NCI-H1105 (cell line): ENCODE measurements around the gene IL27RA.

ENCODE experiments used
- DNase-seq: peaks from one replicate; lab custom pipeline; 2025; lab: John Stamatoyannopoulos, UW

IL27RA gene

DNA sequence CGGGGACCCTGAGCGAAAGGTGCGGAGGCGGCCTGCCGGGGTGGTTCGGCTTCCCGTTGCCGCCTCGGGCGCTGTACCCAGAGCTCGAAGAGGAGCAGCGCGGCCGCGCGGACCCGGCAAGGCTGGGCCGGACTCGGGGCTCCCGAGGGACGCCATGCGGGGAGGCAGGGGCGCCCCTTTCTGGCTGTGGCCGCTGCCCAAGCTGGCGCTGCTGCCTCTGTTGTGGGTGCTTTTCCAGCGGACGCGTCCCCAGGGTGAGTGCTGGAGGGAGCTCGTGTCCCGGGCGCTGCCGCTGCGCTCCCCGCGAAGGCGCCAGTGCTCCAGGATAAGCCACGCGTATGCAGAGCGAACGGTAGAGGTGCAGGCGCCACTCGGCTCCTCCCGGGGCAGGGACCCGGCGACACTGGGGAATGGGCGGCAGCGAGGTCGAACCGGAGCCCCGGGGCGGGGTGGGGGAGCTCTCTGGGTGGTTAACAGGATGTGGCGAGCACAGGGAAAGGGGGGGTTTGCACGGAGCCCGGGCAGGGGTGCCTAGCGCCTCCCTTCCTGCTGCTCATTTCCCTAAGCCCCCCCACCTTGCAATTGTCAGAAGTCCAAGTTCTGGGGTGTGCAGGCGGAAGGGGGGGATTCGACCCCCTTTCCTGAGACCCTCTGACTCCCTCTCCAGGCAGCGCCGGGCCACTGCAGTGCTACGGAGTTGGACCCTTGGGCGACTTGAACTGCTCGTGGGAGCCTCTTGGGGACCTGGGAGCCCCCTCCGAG lies at the start of gene IL27RA:
IL27RA (plus strand) TSS at position 44 of the 762 bp plus-strand sequence; CDS start at position 155, 111 bp downstream.
- peak; percentile 46 for DNase-seq

DNA sequence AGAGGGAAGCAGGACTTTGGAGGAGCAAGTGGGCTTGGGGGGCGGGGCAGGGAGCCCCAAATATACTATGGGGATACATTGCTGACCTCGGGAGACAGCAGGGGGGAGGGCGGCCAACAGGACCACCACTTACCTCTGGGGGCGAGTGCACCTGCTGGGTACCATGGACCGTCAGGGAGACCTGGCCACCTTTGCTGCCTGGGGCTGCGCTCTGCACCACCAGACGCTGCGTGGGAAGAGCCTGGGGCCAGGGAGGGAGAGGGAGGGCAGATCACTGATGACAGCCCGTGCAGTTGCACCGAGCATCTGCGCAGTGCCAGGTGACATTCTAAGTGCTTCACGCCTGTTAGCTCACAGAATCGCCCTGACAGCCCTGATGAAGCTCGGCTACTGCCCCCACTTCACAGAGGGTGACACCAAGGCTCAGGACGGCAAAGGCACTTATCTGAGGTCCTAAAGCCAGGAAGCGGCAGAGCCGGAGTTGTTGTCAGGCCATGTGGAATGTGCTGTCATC lies 49.5 kb upstream of the IL27RA start:
- no peak for DNase-seq

DNA sequence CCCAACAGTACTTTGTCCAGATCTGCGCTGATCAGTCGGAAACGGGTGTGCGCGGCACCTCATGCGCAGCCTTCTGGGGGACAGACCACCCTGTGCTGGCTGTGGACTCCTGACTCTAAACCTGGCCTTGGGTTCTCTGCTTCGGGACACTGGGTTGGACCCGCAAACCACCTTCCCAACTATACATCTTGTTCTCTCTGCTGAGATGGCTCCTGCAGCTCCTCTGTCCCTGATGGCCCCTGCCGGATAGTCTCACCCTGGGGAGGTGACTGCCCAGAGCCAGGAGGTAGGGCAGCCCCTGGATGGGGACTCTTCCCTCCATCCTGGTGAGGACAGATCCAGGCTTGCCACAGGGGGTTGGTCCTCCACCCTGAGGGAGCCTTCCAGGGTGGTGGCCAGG lies 48.8 kb upstream of the IL27RA start:
- no peak for DNase-seq

DNA sequence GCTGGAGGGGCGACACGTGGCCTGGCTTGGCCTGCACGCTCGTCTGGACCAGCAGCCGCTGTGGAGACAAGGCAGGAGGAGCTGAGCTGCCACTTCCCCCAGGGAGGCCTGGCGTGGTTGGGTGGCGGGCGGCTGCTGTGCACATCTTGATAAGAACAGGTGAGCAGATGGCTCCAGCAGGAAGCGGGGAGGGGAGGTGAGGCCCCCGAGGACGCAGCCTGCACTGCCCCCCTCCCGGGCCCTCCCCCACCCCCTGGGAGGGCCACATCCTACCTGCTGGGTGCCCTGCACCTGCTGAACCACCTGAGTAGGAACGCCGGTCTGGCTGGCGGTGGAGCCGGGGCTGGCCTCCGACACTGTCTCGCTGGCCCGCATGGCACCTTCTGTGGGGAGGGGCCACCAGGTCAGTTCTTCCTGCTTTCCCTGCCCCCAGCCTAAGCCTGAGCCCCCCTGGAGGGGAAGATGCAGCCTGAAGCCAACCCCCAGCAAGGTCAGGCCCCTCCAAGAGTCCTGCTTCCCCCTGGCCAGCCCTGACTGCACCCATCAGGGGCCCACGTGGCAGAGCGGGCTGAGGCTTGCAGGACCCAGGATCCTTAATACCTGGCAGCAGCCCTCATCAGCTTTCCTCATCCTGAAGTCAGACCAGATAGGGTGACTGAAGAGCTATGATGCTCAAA lies 48.2 kb upstream of the IL27RA start:
- no peak for DNase-seq

DNA sequence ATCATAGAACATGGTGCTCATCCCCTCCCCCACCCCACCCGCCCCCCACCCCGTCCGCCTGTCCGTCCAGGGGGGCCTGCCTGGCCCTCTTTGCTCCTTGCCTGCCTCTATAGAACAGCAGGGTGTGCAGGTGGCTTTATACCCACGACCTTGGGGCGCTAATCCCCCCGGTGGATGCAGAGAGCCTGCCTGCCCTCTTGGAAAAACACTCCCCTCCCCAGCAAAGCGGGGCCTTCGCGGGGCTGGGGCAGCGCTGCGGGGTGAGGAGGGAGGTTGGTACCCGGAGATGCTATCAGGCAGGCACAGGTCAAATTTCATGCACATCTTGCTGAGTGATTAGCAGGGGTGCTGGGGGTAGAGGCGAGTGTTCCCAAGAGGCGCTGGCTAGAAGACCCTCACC lies 47.4 kb upstream of the IL27RA start:
- DNase-seq, result no peak

DNA sequence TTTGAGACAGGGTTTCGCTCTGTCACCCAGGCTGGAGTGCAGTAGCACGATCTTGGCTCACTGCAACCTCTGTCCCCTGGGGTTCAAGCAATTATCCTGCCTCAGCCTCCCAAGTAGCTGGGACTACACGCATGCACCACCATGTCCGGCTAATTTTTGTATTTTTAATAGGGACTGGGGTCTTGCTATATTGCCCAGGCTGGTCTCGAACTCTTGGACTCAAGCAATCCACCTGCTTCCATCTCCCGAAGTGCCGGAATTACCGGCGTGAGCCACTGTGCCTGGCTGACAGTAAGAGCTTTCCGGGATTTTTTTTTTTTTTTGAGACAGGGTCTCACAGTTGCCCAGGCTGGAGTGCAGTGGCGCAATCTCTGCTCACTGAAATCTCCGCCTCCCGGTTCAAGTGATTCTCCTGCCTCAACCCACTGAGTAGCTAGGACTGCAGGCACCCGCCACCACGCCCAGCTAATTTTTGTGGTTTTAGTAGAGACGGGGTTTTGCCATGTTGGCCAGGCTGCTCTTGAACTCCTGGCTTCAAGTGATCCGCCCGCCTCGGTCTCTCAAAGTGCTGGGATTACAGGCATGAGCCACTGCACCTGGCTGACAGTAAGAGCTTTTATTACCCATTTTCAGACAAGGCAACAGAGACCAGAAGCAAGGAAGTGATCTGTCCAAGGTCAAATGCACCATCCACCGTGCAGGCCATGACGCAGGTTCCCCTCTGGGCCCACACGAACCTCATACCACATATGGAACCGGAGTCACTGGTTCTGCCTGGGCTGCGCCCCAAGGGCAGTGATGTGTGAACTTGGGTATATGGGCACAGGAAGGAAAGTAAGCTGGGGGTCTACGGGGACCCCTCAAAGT lies 46.5 kb upstream of the IL27RA start:
- no peak for DNase-seq

DNA sequence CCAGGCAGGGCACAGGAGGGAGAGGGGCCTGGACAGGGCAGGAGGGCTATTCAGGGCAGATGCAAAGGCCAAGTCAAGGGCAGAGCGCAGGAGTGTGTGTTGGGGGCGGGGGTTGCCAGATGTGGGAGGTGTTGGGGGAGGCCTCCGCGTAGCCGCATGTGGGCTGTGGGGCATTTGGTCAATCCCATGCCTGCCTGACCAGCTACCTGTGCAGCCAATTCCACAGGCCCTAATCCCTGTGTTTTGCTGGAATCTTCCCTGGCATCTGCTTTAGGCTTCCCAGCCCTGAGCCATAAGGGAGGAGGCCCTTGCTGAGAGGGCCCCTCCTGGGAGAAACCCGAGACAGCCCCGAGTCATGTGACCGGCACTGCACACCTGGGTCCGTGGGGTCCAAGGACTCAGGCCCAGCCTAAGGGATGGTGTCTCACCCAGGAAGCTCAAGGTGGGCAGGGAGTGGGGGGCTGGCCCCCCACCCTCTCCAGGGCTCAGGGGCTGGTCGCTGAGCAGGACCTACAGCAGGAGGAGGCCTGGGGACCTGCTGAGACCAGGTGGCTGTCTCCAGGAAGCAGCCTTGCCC lies 45.7 kb upstream of the IL27RA start:
- no peak for DNase-seq

DNA sequence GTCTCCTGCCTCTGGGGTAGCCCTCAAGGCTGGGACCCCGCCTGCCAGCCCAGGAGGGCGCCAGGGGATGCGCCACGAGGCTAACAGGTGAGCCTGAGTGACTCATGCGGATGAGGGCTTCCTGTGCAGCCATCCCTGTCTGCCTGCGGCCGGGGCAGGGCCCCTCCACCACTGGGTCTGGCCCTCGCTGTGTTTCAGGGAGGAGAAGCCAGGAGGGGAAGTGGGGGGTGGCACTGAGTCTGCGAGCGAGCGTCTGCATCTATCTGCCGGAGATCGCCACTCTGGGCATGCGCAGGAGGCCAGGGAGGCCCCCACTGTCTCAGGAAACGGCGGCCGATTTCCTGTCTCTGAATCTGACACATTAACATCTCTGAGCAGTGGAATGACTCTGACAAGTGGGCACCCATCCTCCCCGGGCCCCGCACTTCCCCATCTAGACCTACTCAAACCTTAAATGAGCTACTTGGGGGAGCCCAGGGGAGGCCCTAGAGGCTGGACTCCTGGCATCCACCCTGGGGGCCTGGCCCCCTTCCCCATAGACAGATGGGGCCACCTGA lies 45.1 kb upstream of the IL27RA start:
- DNase-seq, result no peak

DNA sequence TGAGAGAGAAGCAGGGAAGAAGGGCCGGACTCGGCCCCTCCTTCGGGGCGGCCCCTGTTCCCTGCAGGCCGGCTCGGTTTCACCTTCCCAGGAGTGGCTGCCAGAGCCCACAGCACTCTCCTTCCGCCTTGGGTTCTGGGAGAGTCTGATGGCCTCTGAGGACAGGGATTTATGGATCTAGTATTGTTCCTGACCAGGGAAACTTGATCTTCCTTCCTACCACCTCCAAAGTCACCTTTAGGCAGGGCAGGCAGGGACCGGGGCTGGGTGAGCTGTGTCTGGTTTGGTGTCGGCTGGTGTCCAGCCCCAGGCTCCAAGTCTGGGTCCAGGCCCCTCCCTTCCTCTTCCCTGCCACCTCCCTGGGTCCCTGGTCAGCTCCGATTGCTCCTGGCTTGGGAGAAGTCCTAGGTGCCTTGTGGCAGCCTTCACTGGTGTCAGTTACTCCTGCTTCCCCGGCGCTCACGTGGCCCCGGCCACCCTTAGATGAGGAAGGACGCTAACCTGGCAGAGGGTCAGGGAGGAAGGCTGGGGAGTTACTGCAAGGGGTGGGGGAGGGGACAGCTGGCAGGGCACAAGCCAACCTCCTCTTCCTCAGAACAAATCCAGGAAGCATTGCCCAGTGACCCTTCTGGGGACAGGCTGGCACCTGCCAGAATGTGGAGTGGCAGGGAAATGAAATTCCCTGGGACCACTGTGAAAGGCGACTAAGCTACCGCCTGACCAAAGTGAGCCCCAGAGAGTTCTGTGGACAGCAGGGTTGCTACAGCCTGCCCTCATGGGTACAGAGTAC lies 44.3 kb upstream of the IL27RA start:
- no peak for DNase-seq

DNA sequence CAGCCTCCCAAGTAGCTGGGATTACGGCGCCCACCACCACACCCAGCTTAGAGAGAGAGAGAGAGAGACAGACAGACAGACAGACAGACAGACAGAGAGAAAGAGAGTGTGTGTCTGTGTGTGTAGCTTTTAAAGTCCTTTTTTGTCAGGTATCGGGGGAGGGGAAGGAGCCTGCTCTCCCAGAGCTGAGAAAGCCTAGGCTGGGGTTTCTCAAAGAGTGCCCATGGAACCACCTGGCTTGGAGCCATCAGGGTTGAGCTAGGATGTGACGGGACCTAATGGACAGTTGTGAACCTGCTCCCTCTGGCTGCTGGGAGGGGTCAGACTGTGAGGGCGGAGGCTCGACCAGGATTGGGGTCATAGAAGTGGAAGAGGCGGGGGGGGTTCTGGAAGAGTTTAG lies 42.1 kb upstream of the IL27RA start:
- DNase-seq, result no peak

DNA sequence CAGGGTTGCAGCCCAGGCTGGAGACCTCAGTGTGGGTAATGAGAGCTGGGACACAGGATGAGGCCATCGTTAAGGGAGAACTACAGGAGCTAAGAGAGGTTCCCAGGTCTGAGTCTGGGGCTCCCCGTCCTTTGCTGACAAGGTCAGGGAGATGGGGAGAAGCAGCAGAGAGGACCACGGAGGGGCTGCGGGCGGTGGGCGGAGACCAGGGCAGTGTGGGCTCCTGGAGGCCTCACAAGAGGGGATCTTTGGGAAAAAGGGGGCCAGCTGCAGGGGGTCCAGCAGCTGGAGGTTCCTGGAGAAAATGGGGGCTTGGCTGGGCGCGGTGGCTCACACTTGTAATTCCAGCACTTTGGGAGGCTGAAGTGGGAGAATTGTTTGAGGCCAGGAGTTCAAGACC lies 41.5 kb upstream of the IL27RA start:
- no peak for DNase-seq

DNA sequence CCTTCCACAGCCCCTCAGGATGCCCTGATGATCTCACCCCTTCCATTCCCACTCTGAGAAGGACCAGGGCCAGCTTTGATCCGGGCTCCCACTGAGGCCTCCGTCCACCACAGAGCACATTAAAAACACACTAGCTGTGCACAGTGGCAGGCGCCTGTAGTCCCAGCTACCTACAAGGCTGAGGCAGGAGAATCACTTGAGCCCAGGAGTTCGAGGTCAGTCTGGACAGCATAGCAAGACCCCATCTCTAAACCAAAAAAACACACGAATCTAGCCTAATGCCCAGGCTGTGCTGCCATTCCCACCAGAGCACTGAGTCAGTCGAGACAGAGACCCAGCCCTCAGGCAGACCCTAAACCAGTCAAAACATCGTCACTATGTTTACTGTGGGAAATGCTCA lies 39.5 kb upstream of the IL27RA start:
- no peak for DNase-seq

DNA sequence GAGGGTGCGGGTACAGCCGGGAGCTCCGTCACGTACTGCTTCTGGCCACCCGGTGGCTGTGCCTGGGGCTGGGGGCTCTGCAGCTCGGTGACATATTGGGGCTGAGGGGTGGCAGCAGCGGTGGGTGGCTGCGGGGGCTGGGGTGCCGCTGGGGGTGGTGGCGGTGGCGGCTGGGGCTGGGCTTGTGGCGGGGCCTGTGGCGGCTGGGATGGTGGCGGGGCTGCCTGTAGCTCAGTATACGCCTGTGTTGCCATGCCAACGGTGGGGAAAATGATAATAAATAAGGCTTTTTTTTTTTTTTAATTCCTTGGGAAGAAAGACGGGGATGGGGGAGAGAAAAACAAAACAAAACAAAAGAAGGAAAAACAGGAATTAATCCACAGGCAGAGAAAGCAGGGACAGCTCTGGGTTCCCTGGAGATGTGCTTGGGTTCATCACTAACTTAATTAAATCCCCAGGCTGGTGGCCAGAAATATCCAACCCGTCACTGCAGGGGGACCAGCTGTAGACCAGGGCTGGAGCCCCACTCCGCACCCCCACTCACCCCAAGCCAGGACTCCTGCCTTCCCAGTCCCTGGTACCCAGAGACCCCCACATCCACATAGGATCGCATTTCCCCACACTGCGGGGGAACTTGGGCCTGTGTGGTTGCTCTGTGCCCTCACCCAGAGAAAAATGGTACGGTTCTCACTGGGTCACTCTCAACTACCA lies 37.8 kb upstream of the IL27RA start:
- no peak for DNase-seq

DNA sequence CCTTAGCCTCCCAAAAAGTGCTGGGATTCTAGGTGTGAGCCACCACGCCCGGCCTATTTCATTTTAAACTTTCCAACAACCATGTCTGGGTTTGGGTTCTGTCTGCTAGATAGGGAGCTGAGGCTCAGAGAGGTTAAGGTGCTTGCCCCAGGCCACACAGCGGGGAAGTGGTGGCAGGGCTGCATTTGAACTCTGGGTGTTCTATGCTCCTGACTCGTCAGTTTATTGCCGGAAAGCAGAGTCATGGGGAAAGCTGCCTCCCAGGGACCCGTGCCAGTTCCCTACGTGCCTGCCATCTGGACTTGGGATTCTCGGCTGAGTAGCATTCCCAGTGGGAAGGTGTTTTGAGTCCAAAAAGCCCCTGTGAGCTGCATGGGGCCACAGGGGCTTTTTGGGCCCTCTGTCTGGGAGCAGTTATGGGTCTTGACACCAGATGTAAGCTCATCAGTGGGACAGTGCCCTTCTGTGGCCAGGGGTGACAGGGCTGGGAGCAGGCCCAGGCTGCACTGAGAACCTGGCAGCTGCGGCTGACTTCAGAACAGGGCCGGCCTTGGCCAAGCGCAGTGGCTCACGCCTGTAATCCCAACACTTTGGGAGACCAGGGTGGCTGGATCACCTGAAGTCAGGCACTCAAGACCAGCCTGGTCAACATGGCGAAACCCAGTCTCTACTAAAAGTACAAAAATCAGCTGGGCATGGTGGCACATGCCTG lies 36.4 kb upstream of the IL27RA start:
- no peak for DNase-seq

DNA sequence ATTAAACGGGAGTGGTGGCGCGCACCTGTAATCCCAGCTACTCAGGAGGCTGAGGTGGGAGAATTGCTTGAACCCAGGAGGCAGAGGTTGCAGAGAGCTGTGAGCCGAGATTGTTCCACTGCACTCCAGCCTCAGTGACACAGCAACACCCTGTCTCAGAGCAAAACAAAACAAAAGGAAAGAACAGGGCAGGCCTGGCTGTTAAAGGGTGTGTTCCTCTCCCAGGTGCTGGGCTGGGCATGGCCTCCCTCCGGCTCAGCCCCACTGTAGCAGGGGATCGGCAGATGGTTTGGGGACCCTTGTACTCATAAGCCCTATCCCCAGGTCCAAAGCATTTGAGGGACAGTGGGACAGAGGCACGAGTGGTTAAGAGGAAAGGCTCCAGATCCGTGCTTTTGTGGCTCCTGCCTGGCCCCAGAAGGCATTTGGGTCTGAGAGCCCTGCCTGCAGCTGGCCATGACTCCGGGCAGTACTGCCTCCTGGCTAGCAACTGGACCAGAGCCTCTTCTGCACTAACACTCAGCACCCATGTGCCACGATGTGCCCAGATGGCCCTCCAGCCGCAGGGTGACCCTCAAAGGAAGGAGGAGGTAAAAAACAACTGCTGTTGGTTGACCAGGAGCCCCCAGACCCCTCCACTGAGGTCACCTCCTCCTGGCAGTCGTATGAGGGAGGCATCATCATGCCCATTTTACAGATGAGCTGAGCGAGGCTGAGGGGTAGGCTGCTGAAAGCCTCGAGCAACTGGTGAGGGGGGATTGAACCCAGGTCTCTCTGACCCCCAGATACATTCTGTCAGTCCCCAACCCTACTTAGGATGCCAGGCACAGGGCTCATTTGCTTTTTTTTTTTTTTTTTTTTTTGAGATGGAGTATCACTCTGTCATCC lies 35.4 kb upstream of the IL27RA start:
- no peak for DNase-seq

DNA sequence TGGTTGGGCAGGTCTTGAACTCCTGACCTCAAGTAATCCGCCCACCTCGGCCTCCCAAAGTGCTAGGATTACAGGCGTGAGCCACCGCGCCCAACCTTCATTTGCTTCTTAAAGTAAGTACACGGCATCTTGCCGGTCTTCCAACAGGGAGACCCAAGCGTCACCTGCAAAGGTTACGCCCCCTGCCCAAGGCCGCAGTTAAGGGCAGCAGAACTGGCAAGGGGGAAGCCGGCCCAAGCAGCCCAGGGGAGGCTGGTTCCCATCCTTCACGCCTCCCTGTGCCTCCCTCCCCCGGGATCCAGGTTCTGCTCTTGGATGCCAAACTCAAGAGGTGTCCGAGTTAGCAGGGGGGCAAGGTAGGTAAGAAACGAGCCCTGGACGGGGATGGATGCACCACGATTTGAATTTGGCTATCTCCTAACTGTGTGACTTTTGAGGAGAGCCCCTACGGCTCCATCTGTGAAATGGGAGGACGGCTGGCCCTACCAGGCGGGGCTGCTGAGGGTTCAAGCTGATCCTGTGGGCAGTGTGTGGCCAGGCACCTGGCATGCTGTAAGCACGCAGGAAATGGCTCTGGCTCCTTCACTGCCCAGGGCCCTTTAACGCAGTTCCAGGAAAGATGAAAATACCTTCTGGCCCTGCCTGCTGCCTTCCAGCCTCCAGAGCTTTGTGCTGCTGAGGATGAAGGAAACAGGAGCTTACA lies 34.5 kb upstream of the IL27RA start:
- no peak for DNase-seq

DNA sequence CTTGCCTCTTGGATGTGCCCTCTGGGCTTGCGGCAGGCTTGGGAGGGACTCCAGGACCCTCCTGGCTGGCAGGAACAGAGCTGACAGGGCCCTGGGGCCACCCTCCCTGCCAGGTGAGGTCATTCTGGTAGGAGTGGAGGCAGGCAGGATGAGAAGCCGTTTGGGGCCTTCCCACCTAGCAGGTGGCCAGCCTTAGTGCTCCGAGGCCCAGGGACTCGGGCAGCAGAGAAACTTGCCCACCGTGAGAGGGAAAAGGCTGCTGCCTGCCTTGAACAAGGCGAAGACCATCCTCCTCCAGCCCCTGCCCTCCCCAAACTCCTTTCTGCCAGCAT lies 34.0 kb upstream of the IL27RA start:
- DNase-seq, result no peak

DNA sequence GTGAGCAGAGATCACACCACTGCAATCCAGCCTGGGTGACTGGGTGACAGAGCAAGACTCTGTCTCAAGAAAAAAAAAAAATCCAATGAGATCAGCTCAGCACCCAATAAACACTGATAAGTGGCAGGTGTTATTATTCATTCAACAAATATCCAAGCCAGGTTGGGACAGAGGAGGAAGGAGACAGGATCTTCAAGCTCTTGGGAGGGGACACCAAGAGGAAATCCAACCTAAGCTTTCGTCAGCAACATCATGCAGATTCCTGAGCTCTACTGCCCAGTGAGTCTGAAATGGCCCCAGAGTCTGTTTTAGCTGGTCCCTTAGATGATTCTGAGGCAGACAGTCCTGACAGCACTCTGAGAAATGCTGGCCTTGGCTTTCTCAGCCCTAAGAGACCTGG lies 33.1 kb upstream of the IL27RA start:
- DNase-seq, result no peak
